Sigmoid colon (tissue), 4 donors: Measurements from ENCODE around the gene KIAA1210.

ENCODE experiments used
- CTCF ChIP-seq, 4 experiments: fragments of 450-650 bp in 3 of 4; fragments of 200-600 bp in 1 of 4; IDR thresholded peaks; one replicate each; pipeline ENCODE4 v1.5.1; 2016 to 2019; ENCODE audit warnings: antibody characterized with exemption in 4 of 4, mild to moderate bottlenecking in 3 of 4, moderate library complexity in 2 of 4
- EP300 ChIP-seq, 4 donors: sonication (generic); formaldehyde crosslinking; IDR thresholded peaks; one replicate each; pipeline ENCODE4 v1.6.1; 2017; ENCODE audit warnings: antibody characterized with exemption in 4 of 4
- POLR2A ChIP-seq, 2 donors: fragments of 450-650 bp; IDR thresholded peaks; one replicate each; pipeline ENCODE4 v1.6.1; 2016; ENCODE audit warnings: antibody characterized with exemption in 2 of 2, mild to moderate bottlenecking in 2 of 2, moderate library complexity in 2 of 2

GRCh38 chrX:119041175-119041574, 86.4 kb downstream of the KIAA1210 start:
- TF ChIP-seq POLR2A (IDR thresholded peaks at IDR 0.05), result no peak
- TF ChIP-seq CTCF (IDR thresholded peaks at IDR 0.05), result no peak
- no peak for TF ChIP-seq EP300 (IDR thresholded peaks at IDR 0.05)
